Body of pancreas (tissue), 4 donors: Measurements from ENCODE around the gene KANK4.

Source experiments
- POLR2A ChIP-seq, 3 donors: fragments of 450-650 bp; IDR thresholded peaks; one replicate each; pipeline ENCODE4 v1.6.1; 2016; ENCODE audit warnings: antibody characterized with exemption in 3 of 3, mild to moderate bottlenecking in 2 of 3
- TF ChIP-seq, protein P1 (sequence below), 7 experiments: fragments of 450-650 bp in 4 of 7; fragments of 200-600 bp in 3 of 7; sonication (generic) in 3 of 7; IDR thresholded peaks; one replicate each; pipeline ENCODE4 v1.5.1; 2016 to 2019; ENCODE audit warnings: antibody characterized with exemption in 7 of 7

DNA sequence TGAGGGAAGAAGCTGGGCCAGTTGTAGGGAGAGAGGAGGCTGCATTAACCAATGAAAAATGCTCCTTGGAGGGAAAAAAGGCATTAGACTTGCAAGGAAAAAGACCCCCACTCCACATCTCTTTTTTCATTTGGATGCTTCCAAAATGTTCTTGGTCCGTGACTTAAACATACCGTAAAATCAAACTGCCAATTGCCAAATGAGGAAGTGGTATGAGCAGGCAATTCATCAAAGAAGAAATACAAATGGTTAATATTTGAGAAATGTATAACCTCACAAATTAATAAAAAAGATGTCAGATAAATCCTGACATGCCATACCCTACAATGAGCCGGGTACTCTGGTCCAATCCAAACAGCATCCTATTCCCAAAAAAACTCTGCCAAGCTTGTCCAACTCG is 30.6 kb downstream of the KANK4 start:
- no peak for TF ChIP-seq POLR2A (IDR thresholded peaks at IDR 0.05)
- TF ChIP-seq, protein P1, sequence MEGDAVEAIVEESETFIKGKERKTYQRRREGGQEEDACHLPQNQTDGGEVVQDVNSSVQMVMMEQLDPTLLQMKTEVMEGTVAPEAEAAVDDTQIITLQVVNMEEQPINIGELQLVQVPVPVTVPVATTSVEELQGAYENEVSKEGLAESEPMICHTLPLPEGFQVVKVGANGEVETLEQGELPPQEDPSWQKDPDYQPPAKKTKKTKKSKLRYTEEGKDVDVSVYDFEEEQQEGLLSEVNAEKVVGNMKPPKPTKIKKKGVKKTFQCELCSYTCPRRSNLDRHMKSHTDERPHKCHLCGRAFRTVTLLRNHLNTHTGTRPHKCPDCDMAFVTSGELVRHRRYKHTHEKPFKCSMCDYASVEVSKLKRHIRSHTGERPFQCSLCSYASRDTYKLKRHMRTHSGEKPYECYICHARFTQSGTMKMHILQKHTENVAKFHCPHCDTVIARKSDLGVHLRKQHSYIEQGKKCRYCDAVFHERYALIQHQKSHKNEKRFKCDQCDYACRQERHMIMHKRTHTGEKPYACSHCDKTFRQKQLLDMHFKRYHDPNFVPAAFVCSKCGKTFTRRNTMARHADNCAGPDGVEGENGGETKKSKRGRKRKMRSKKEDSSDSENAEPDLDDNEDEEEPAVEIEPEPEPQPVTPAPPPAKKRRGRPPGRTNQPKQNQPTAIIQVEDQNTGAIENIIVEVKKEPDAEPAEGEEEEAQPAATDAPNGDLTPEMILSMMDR (IDR thresholded peaks at IDR 0.05): no peak
